B cell (primary cell): Measurements from ENCODE around the gene ACTBL2. TPM values are rescaled to one million over a fixed set of nuclear protein-coding genes. Genes with fewer than 3 reads are reported as not detected.

Source experiments
- ATAC-seq: fragments of 200-7000 bp; cut with Tn5 transposase; one replicate; pipeline ENCODE4 v1.10.0; 2021; ENCODE audit warnings: low read depth, mild to moderate bottlenecking, moderate number of reproducible peaks, moderate library complexity
- CTCF ChIA-PET: fragments of 350-600 bp; sonication (Branson Sonifier 250); formaldehyde crosslinking; loops from one replicate; lab custom pipeline; 2021; ENCODE audit warnings: antibody characterized with exemption, inconsistent platforms; lab: Charles Lee
- POLR2A ChIA-PET: fragments of 350-600 bp; sonication (Branson Sonifier 250); formaldehyde crosslinking; loops from one replicate; lab custom pipeline; 2021; ENCODE audit warnings: antibody characterized with exemption; lab: Charles Lee
- DNase-seq: peaks from one replicate; pipeline ENCODE4 v3.0.0; 2013
- H2AFZ ChIP-seq: 2 replicates; pipeline ENCODE4 v1.6.1; 2012; ENCODE audit warnings: mild to moderate bottlenecking, low read depth, low read length; ENCODE audit not compliant: insufficient read depth, poor library complexity, severe bottlenecking
- H3K27ac ChIP-seq, 2 donors: 1 replicate in 1 of 2; 2 replicates in 1 of 2; pipeline ENCODE4 v1.5.1; 2012 to 2013; ENCODE audit warnings: low read length in 2 of 2, mild to moderate bottlenecking in 2 of 2, moderate library complexity in 1 of 2
- H3K27me3 ChIP-seq, 4 experiments: fragments of 200-600 bp in 1 of 4; sonication (generic) in 1 of 4; replicated peaks in 1 of 4; 1 replicate in 2 of 4; 2 replicates in 2 of 4; pipeline versions ENCODE4 v1.6.1 to v1.7.0; 2013 to 2016; ENCODE audit warnings: low read length in 3 of 4, mild to moderate bottlenecking in 2 of 4, mixed read lengths in 1 of 4, moderate library complexity in 1 of 4; ENCODE audit not compliant: insufficient read depth in 4 of 4, control insufficient read depth in 3 of 4; ENCODE audit errors: control extremely low read depth in 1 of 4
- H3K36me3 ChIP-seq, 2 experiments: replicated peaks in 1 of 2; 1 replicate in 1 of 2; 2 replicates in 1 of 2; pipeline versions ENCODE4 v1.6.1 to v1.7.1; 2013; ENCODE audit warnings: low read length in 1 of 2; ENCODE audit not compliant: insufficient read depth in 2 of 2, control insufficient read depth in 1 of 2; ENCODE audit errors: control extremely low read depth in 1 of 2, extremely low read depth in 1 of 2
- H3K4me1 ChIP-seq, 2 donors: fragments of 200-600 bp in 1 of 2; sonication (generic) in 1 of 2; 1 replicate in 1 of 2; 2 replicates in 1 of 2; pipeline versions ENCODE4 v1.5.1 to v1.6.1; 2013 to 2017; ENCODE audit warnings: low read length in 2 of 2; ENCODE audit not compliant: control insufficient read depth in 2 of 2, insufficient read depth in 2 of 2
- H3K4me2 ChIP-seq: replicated peaks from 2 replicates; pipeline ENCODE3; 2012; ENCODE audit warnings: mild to moderate bottlenecking, low read depth, low read length; ENCODE audit not compliant: poor library complexity, severe bottlenecking
- H3K4me3 ChIP-seq, 5 experiments: fragments of 200-600 bp in 1 of 5; sonication (generic) in 1 of 5; 1 replicate in 3 of 5; 2 replicates in 2 of 5; pipeline versions ENCODE4 v1.5.1 to v1.7.0; 2011 to 2016; ENCODE audit warnings: low read length in 4 of 5, mild to moderate bottlenecking in 4 of 5, low read depth in 2 of 5, control low read depth in 1 of 5, moderate library complexity in 1 of 5; ENCODE audit not compliant: insufficient read depth in 1 of 5; ENCODE audit errors: control extremely low read depth in 1 of 5, extremely low read depth in 1 of 5
- H3K79me2 ChIP-seq: fragments of 200-600 bp; sonication (generic); one replicate; pipeline ENCODE4 v1.6.0; 2016; ENCODE audit warnings: low read length; ENCODE audit not compliant: control insufficient read depth, insufficient read depth
- H3K9ac ChIP-seq: fragments of 200-600 bp; sonication (generic); 2 replicates; pipeline ENCODE4 v1.6.1; 2017; ENCODE audit warnings: mild to moderate bottlenecking, low read length, moderate library complexity
- H3K9me3 ChIP-seq, 3 donors: one replicate each; pipeline versions ENCODE4 v1.6.1 to v1.7.1; 2013; ENCODE audit warnings: low read length in 2 of 3; ENCODE audit not compliant: control insufficient read depth in 2 of 3, insufficient read depth in 1 of 3; ENCODE audit errors: control extremely low read depth in 1 of 3
- H4K20me1 ChIP-seq: 2 replicates; pipeline ENCODE4 v1.6.0; 2012; ENCODE audit warnings: mild to moderate bottlenecking, low read length; ENCODE audit not compliant: insufficient read depth, control insufficient read depth, poor library complexity, severe bottlenecking
- H3K27ac Mint-ChIP-seq: one replicate; pipeline ENCODE4 v1.8.0; 2021; ENCODE audit warnings: mixed read lengths
- H3K27me3 Mint-ChIP-seq: one replicate; pipeline ENCODE4 v1.8.0; 2021; ENCODE audit warnings: mixed read lengths
- H3K4me1 Mint-ChIP-seq: one replicate; pipeline ENCODE4 v1.8.0; 2021; ENCODE audit warnings: mixed read lengths
- H3K4me3 Mint-ChIP-seq: one replicate; pipeline ENCODE4 v1.8.0; 2021; ENCODE audit warnings: mixed read lengths
- H3K9me3 Mint-ChIP-seq: one replicate; pipeline ENCODE4 v1.8.0; 2022; ENCODE audit warnings: mixed read lengths; ENCODE audit not compliant: insufficient read depth
- EZH2 ChIP-seq: IDR thresholded peaks from 2 replicates; pipeline ENCODE4 v1.6.1; 2012; ENCODE audit warnings: borderline replicate concordance, low read depth, mild to moderate bottlenecking, moderate library complexity, low read length; ENCODE audit not compliant: insufficient read depth, poor library complexity, severe bottlenecking
- WGBS: methylation state at CpG from one replicate; pipeline ENCODE4 v1.1.5; 2013; ENCODE audit warnings: missing lambda C conversion rate; ENCODE audit not compliant: insufficient coverage; 5-methylcytosine and 5-hydroxymethylcytosine counted together
- intact Hi-C: fragments of 100-400 bp; cut with micrococcal nuclease; formaldehyde crosslinking; loops from one replicate; pipeline ENCODE4 v1.10.0; 2022
- polyA plus RNA-seq: library from polyadenylated mRNA; depleted of rRNA; stranded (reverse); fragments of >200 nt; gene quantifications from 2 replicates; pipeline ENCODE4 v1.2.3, GENCODE V29; 2012
- total RNA-seq, 2 donors: library from RNA; stranded (reverse); fragments of 120-200 nt in 1 of 2; gene quantifications; 1 replicate in 1 of 2; 2 replicates in 1 of 2; pipeline versions ENCODE4 v1.2.3 to v1.2.4, GENCODE V29; 2013 to 2022
- TF ChIP-seq, protein P1 (sequence below): fragments of 200-600 bp; IDR thresholded peaks from one replicate; pipeline ENCODE4 v1.8.0; 2022; ENCODE audit warnings: antibody characterized with exemption, mild to moderate bottlenecking

ACTBL2 gene
- total and polyA plus RNA-seq, 2 donors (not counting 1 experiment from before 2014, with no cell fraction given) = not detected

DNA sequence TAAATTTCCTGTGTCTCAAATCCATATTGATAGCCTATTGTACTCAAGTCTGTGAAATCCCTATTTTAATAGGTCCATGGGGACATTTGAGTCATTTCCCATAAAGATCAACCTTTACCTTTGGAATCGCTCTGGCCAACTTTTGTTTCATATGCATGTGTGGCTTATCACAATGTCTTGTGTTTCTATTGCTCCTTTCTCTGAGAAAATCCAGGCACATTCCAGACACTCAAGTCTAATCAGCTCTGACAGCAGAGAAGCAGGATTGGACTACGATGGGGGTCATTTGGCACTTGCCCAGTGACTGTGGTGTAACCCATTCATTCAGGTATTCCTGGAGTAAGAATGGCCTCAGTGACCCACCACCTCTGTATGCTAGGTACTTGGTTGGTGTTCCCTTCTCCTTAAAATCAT is 48.4 kb downstream of the ACTBL2 start:
- no peak overlapping the region for H3K4me3 Mint-ChIP-seq
- TF ChIP-seq, protein P1, sequence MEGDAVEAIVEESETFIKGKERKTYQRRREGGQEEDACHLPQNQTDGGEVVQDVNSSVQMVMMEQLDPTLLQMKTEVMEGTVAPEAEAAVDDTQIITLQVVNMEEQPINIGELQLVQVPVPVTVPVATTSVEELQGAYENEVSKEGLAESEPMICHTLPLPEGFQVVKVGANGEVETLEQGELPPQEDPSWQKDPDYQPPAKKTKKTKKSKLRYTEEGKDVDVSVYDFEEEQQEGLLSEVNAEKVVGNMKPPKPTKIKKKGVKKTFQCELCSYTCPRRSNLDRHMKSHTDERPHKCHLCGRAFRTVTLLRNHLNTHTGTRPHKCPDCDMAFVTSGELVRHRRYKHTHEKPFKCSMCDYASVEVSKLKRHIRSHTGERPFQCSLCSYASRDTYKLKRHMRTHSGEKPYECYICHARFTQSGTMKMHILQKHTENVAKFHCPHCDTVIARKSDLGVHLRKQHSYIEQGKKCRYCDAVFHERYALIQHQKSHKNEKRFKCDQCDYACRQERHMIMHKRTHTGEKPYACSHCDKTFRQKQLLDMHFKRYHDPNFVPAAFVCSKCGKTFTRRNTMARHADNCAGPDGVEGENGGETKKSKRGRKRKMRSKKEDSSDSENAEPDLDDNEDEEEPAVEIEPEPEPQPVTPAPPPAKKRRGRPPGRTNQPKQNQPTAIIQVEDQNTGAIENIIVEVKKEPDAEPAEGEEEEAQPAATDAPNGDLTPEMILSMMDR = no peak
- TF ChIP-seq EZH2 = no peak
- H3K9me3 Mint-ChIP-seq = no peaks in the 10 kb centered on the region
- peaks cover 4% of the 10 kb centered on the region for H3K27me3 Mint-ChIP-seq
- Histone ChIP-seq H3K4me1 (no peaks in the 10 kb centered on the region), H3K9ac (no peak overlapping the region), H3K27me3 (no peaks in the 10 kb centered on the region), H3K4me2 (no peak overlapping the region), H3K36me3 (no peaks in the 10 kb centered on the region), H4K20me1 (no peaks in the 10 kb centered on the region), H3K4me3 (no peak overlapping the region), H2AFZ (no peak overlapping the region), H3K79me2 (no peaks in the 10 kb centered on the region), H3K9me3 (no peaks in the 10 kb centered on the region), H3K27ac (no peak overlapping the region)
- POLR2A ChIA-PET = no interaction called here
- intact Hi-C loops = no loop called here
- no peak for ATAC-seq
- H3K27ac Mint-ChIP-seq = no peak overlapping the region
- 95% methylated on average over 2 of the region's 2 CpGs for WGBS
- H3K4me1 Mint-ChIP-seq = no peaks in the 10 kb centered on the region
- CTCF ChIA-PET = no interaction called here
- no peak for DNase-seq

DNA sequence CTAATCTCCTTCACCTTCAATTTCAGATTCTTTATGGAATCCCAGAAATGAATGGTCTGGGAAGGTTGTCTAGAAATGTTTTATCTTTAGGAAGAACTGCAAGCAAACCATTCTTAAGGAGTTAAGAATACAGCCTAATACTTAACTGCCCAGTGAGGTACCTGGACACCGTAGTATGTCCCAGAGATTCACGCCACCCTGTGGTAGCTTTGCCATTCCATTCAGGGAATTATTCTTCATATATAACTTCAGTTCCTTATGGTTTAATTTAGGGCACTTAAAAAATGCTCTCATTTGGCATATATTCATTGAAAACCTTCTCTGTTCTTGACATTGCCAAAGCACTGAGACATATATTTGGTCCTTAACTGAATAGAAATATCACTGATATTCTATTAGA is 49.7 kb downstream of the ACTBL2 start:
- Histone ChIP-seq H3K4me3 (no peak overlapping the region), H3K9ac (no peak overlapping the region), H3K4me2 (no peak overlapping the region), H3K36me3 (no peaks in the 10 kb centered on the region), H3K4me1 (no peaks in the 10 kb centered on the region), H4K20me1 (no peaks in the 10 kb centered on the region), H3K79me2 (no peaks in the 10 kb centered on the region), H3K27ac (no peak overlapping the region), H3K9me3 (no peaks in the 10 kb centered on the region), H3K27me3 (no peaks in the 10 kb centered on the region), H2AFZ (no peak overlapping the region)
- POLR2A ChIA-PET = no interaction called here
- intact Hi-C loops = no loop called here
- H3K9me3 Mint-ChIP-seq = no peaks in the 10 kb centered on the region
- no peak overlapping the region for H3K4me3 Mint-ChIP-seq
- CTCF ChIA-PET = no interaction called here
- H3K27me3 Mint-ChIP-seq = peaks cover 4% of the 10 kb centered on the region
- no peak overlapping the region for H3K27ac Mint-ChIP-seq
- no peaks in the 10 kb centered on the region for H3K4me1 Mint-ChIP-seq
- DNase-seq (no peak), ATAC-seq (no peak)
- no peak for TF ChIP-seq EZH2
- TF ChIP-seq, protein P1 = no peak
- 100% methylated on average over 1 of the region's 2 CpGs for WGBS
